Endothelial cell of umbilical vein (primary cell): ENCODE results near the gene SCGN. TPM values are rescaled to one million over a fixed set of nuclear protein-coding genes. Genes with fewer than 3 reads are reported as not detected.

Experiments
- BruUV-seq: library from RNA; stranded (reverse); fragments of 400-500 nt; replicated peaks from 2 replicates; lab custom pipeline; 2021; lab: Mats Ljungman, UMichigan
- CTCF ChIA-PET: fragments of 300-600, 350-600 bp; sonication (Branson Sonifier 250); formaldehyde crosslinking; loops from one replicate; lab custom pipeline; 2021; ENCODE audit warnings: antibody characterized with exemption, inconsistent platforms; lab: Charles Lee
- POLR2A ChIA-PET: fragments of 300-600, 350-600 bp; sonication (Branson Sonifier 250); formaldehyde crosslinking; loops from one replicate; lab custom pipeline; 2021; ENCODE audit warnings: antibody characterized with exemption, inconsistent platforms; lab: Charles Lee
- DNase-seq: peaks from one replicate; pipeline ENCODE4 v3.0.0-alpha.2; 2011; ENCODE audit warnings: low read depth, low spot score
- FAIRE-seq: peaks from 2 replicates; lab custom pipeline; 2011; peaks lifted over from hg19 to GRCh38; lab: Jason Lieb, UNC
- H2AFZ ChIP-seq: 2 replicates; pipeline ENCODE4 v1.6.0; 2012; ENCODE audit warnings: low read depth, low read length, control low read depth, inconsistent platforms
- H3K27ac ChIP-seq: 2 replicates; pipeline ENCODE4 v1.5.1; 2011; ENCODE audit warnings: low read depth, mild to moderate bottlenecking, control low read depth, low read length, moderate library complexity; ENCODE audit not compliant: insufficient read depth
- H3K27me3 ChIP-seq, 2 experiments: 2 replicates each; pipeline versions ENCODE4 v1.6.0 to v1.6.1; 2011; ENCODE audit warnings: low read length in 2 of 2, mixed read lengths in 1 of 2; ENCODE audit not compliant: control insufficient read depth in 2 of 2, insufficient read depth in 2 of 2
- H3K36me3 ChIP-seq, 2 experiments: 2 replicates in 1 of 2; 3 replicates in 1 of 2; pipeline ENCODE4 v1.5.1; 2011; ENCODE audit warnings: low read length in 2 of 2, mild to moderate bottlenecking in 1 of 2, moderate library complexity in 1 of 2; ENCODE audit not compliant: control insufficient read depth in 2 of 2, insufficient read depth in 2 of 2; ENCODE audit errors: extremely low read depth in 1 of 2
- H3K4me1 ChIP-seq: 3 replicates; pipeline ENCODE4 v1.5.1; 2011; ENCODE audit warnings: mild to moderate bottlenecking, low read length; ENCODE audit not compliant: control insufficient read depth, insufficient read depth; ENCODE audit errors: extremely low read depth
- H3K4me2 ChIP-seq: 2 replicates; pipeline ENCODE4 v1.6.1; 2011; ENCODE audit warnings: low read length, control low read depth, mixed read lengths; ENCODE audit not compliant: insufficient read depth
- H3K4me3 ChIP-seq, 3 experiments: fragments of 200-600 bp in 1 of 3; sonication (generic), shearing (Covaris generic) in 1 of 3; replicated peaks in 1 of 3; 2 replicates each; pipeline ENCODE4 v1.5.1; 2011 to 2016; ENCODE audit warnings: control low read depth in 3 of 3, low read length in 3 of 3, mild to moderate bottlenecking in 2 of 3, inconsistent platforms in 1 of 3, low read depth in 1 of 3, moderate library complexity in 1 of 3; ENCODE audit not compliant: insufficient read depth in 1 of 3
- H3K79me2 ChIP-seq: 2 replicates; pipeline ENCODE4 v1.6.0; 2012; ENCODE audit warnings: low read length, inconsistent platforms; ENCODE audit not compliant: control insufficient read depth, insufficient read depth
- H3K9ac ChIP-seq: replicated peaks from 2 replicates; pipeline ENCODE3; 2011; ENCODE audit warnings: low read length, control low read depth; ENCODE audit not compliant: insufficient read depth; ENCODE audit errors: extremely low read depth
- H3K9me1 ChIP-seq: replicated peaks from 3 replicates; pipeline ENCODE4 v1.6.0; 2011; ENCODE audit warnings: mild to moderate bottlenecking, low read length; ENCODE audit not compliant: control insufficient read depth, insufficient read depth; ENCODE audit errors: extremely low read depth
- H3K9me3 ChIP-seq: replicated peaks from 2 replicates; pipeline ENCODE4 v1.5.1; 2012; ENCODE audit warnings: low read length, inconsistent platforms; ENCODE audit not compliant: control insufficient read depth, insufficient read depth
- H4K20me1 ChIP-seq: replicated peaks from 2 replicates; pipeline ENCODE3; 2011; ENCODE audit warnings: mild to moderate bottlenecking, low read length; ENCODE audit not compliant: control insufficient read depth, insufficient read depth; ENCODE audit errors: extremely low read depth
- EZH2 ChIP-seq: IDR thresholded peaks from 2 replicates; pipeline ENCODE4 v1.6.1; 2012; ENCODE audit warnings: borderline replicate concordance, low read depth, mild to moderate bottlenecking, moderate library complexity, low read length, inconsistent platforms; ENCODE audit not compliant: severe bottlenecking
- FOS ChIP-seq: IDR thresholded peaks from 2 replicates; pipeline ENCODE4 v1.6.1; 2011; ENCODE audit warnings: mild to moderate bottlenecking, low read length, moderate library complexity, borderline replicate concordance; ENCODE audit not compliant: insufficient read depth
- GATA2 ChIP-seq: IDR thresholded peaks from 2 replicates; pipeline ENCODE4 v1.7.0; 2011; ENCODE audit warnings: low read depth, mild to moderate bottlenecking, moderate library complexity, mixed read lengths, low read length; ENCODE audit not compliant: insufficient read length, insufficient read depth
- JUN ChIP-seq: IDR thresholded peaks from 2 replicates; pipeline ENCODE4 v1.6.1; 2011; ENCODE audit warnings: borderline replicate concordance, low read depth; ENCODE audit not compliant: insufficient read length, insufficient read depth
- MAX ChIP-seq: IDR thresholded peaks from 2 replicates; pipeline ENCODE4 v1.6.1; 2011; ENCODE audit not compliant: insufficient read depth, insufficient read length
- MYC ChIP-seq: IDR thresholded peaks from one replicate; pipeline ENCODE4 v1.6.1; 2011; ENCODE audit warnings: mild to moderate bottlenecking, low read depth, low read length
- POLR2A ChIP-seq: IDR thresholded peaks from 2 replicates; pipeline ENCODE4 v1.6.1; 2012; ENCODE audit warnings: low read depth, mild to moderate bottlenecking, control low read depth, low read length
- POLR2AphosphoS5 ChIP-seq: IDR thresholded peaks from 2 replicates; pipeline ENCODE4 v1.6.1; 2012; ENCODE audit warnings: low read depth, mild to moderate bottlenecking, control low read depth, low read length, moderate library complexity; ENCODE audit not compliant: insufficient read depth
- dilution Hi-C: fragments of 300-500 bp; cut with MboI; formaldehyde crosslinking; loops from one replicate; pipeline ENCODE4 v1.15.0; 2019; ENCODE audit warnings: low sequenced_read_pairs; ENCODE audit not compliant: extremely low pct_ligation_motif_present
- intact Hi-C: fragments of 100-400 bp; cut with micrococcal nuclease; formaldehyde crosslinking; loops from one replicate; pipeline ENCODE4 v1.10.0; 2022
- polyA plus RNA-seq, 4 experiments: library from polyadenylated mRNA; depleted of rRNA in 3 of 4; stranded (reverse) in 3 of 4; unstranded in 1 of 4; fragments of >200 nt; gene quantifications; 2 replicates each; pipeline versions ENCODE4 v1.2.1 to v1.2.3, GENCODE V29; 2011 to 2012; ENCODE audit warnings: missing spikeins in 1 of 4
- total RNA-seq: library from RNA; stranded (reverse); gene quantifications from 2 replicates; pipeline ENCODE4 v1.2.3, GENCODE V29; 2021

The SCGN gene
- total and polyA plus RNA-seq, 2 donors (not counting 3 experiments of a cell fraction or from before 2014, with no cell fraction given): not detected

DNA sequence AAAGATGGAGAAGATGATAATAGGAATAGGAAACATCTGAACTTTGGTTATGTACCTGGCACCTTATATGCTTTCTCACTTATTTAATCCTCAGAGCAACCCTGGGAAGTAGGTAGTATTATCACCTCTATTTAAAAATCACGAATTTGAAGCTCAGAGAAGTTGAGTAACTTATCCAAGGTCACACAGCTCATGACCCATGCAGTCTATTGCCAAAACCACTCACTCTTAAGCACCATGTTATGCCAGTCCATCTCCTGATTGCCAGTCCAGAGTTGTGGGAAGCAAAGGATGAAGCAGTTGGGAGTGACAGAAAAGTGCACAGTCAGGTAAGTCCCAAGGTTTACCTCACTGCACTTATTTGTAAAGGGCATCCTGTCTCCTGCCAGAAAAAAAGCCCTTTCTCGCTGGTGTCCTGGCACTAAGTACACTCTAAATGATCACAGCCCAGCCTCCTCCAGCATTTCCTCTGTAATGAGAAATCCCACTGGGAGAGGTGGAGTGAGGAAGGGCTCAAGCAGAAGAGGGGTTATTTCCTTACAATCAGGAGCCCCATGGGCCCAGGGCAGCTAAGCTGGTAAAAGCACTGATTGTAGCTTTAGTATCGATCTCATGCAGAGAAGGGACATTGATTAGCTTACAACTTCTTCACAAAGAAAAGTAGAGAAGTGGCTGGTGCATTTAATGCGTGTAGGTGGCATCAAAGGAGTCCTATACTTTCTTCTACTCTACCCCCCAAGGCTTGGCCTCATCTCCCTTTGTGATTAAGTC, 21.3 kb upstream of the SCGN start:
- no peak for TF ChIP-seq GATA2
- TF ChIP-seq MYC: no peak
- TF ChIP-seq MAX: no peak
- no peak for TF ChIP-seq POLR2A
- no peak for TF ChIP-seq FOS
- TF ChIP-seq POLR2AphosphoS5: no peak
- no peak for TF ChIP-seq EZH2
- CTCF ChIA-PET: no interaction called here
- H3K27ac ChIP-seq: no peak overlapping the region
- BruUV-seq: no TSS peak
- H3K27me3 ChIP-seq: no peaks in the 10 kb centered on the region
- no peak overlapping the region for H3K9ac ChIP-seq
- no peaks in the 10 kb centered on the region for H3K36me3 ChIP-seq
- H3K9me1 ChIP-seq: no peaks in the 10 kb centered on the region
- dilution Hi-C loops: no loop called here
- H3K79me2 ChIP-seq: no peaks in the 10 kb centered on the region
- no peaks in the 10 kb centered on the region for H3K4me1 ChIP-seq
- H2AFZ ChIP-seq: no peak overlapping the region
- no peak for DNase-seq
- H3K9me3 ChIP-seq: no peaks in the 10 kb centered on the region
- intact Hi-C loops: no loop called here
- no peak for FAIRE-seq
- H3K4me3 ChIP-seq: no peak overlapping the region
- H4K20me1 ChIP-seq: no peaks in the 10 kb centered on the region
- POLR2A ChIA-PET: no interaction called here
- no peak overlapping the region for H3K4me2 ChIP-seq

GRCh38 chr6:25635886-25636317, 16.1 kb upstream of the SCGN start:
- intact Hi-C loops (no loop called here), dilution Hi-C loops (no loop called here)
- Histone ChIP-seq H3K36me3 (no peaks in the 10 kb centered on the region), H3K4me3 (no peak overlapping the region), H4K20me1 (no peaks in the 10 kb centered on the region), H3K4me1 (no peaks in the 10 kb centered on the region), H3K4me2 (no peak overlapping the region), H3K9me3 (no peaks in the 10 kb centered on the region), H3K27me3 (no peaks in the 10 kb centered on the region), H3K9ac (no peak overlapping the region), H2AFZ (no peak overlapping the region), H3K9me1 (no peaks in the 10 kb centered on the region), H3K27ac (no peak overlapping the region), H3K79me2 (no peaks in the 10 kb centered on the region)
- FAIRE-seq: no peak
- BruUV-seq: no TSS peak
- CTCF ChIA-PET: no interaction called here
- no peak for DNase-seq
- POLR2A ChIA-PET: no interaction called here
- TF ChIP-seq MYC: no peak
- TF ChIP-seq JUN: no peak
- TF ChIP-seq POLR2AphosphoS5: no peak
- no peak for TF ChIP-seq GATA2
